Measurements from ENCODE around the gene UGT1A10.

UGT1A10 gene

GRCh38 chr2:233705911-233706506, 69.8 kb downstream of the UGT1A10 start:
- Histone ChIP-seq H3K9me3 (no peaks in the 10 kb centered on the region), H3K27ac (no peak overlapping the region), H3K27me3 (no peaks in the 10 kb centered on the region), H3K4me3 (ENCODE audit: low read depth in 1 of 2, low read length in 1 of 2) (no peak overlapping the region), H3K36me3 (no peaks in the 10 kb centered on the region), H3K4me1 (ENCODE audit: control insufficient read depth in 1 of 2, insufficient read depth in 1 of 2, low read depth in 1 of 2, low read length in 1 of 2) (no peaks in the 10 kb centered on the region)
- no peak for TF ChIP-seq CTCF (IDR thresholded peaks at IDR 0.05)

- Histone ChIP-seq H3K27ac (no peak overlapping the region), H3K27me3 (no peaks in the 10 kb centered on the region), H3K4me1 (ENCODE audit: control insufficient read depth in 1 of 2, insufficient read depth in 1 of 2, low read depth in 1 of 2, low read length in 1 of 2) (no peaks in the 10 kb centered on the region), H3K36me3 (no peaks in the 10 kb centered on the region), H3K9me3 (no peaks in the 10 kb centered on the region), H3K4me3 (ENCODE audit: low read depth in 1 of 2, low read length in 1 of 2) (no peak overlapping the region)
- no peak for TF ChIP-seq CTCF (IDR thresholded peaks at IDR 0.05)
Measured at GRCh38 chr2:233706720-233707119, 70.5 kb downstream of the UGT1A10 start.

- H3K27me3 ChIP-seq, result no peaks in the 10 kb centered on the region
- H3K27ac ChIP-seq, result no peak overlapping the region
- H3K9me3 ChIP-seq, result no peaks in the 10 kb centered on the region
- no peak overlapping the region for H3K4me3 ChIP-seq (ENCODE audit: low read depth in 1 of 2, low read length in 1 of 2)
- no peaks in the 10 kb centered on the region for H3K4me1 ChIP-seq (ENCODE audit: control insufficient read depth in 1 of 2, insufficient read depth in 1 of 2, low read depth in 1 of 2, low read length in 1 of 2)
- H3K36me3 ChIP-seq, result no peaks in the 10 kb centered on the region
- TF ChIP-seq CTCF (IDR thresholded peaks at IDR 0.05), result no peak
Measured at GRCh38 chr2:233707940-233708644, 71.8 kb downstream of the UGT1A10 start.

- no peak overlapping the region for H3K4me3 ChIP-seq (ENCODE audit: low read depth in 1 of 2, low read length in 1 of 2)
- no peaks in the 10 kb centered on the region for H3K36me3 ChIP-seq
- no peaks in the 10 kb centered on the region for H3K27me3 ChIP-seq
- no peaks in the 10 kb centered on the region for H3K9me3 ChIP-seq
- H3K27ac ChIP-seq, result no peak overlapping the region
- TF ChIP-seq CTCF (IDR thresholded peaks at IDR 0.05), result no peak
- H3K4me1 ChIP-seq (ENCODE audit: control insufficient read depth in 1 of 2, insufficient read depth in 1 of 2, low read depth in 1 of 2, low read length in 1 of 2), result no peaks in the 10 kb centered on the region
Measured at GRCh38 chr2:233708942-233709341, 72.7 kb downstream of the UGT1A10 start.

GRCh38 chr2:233711312-233712008, 75.2 kb downstream of the UGT1A10 start:
- TF ChIP-seq CTCF (IDR thresholded peaks at IDR 0.05), result peak; percentile 13
- peaks cover 3% of the 10 kb centered on the region for H3K27me3 ChIP-seq
- H3K9me3 ChIP-seq, result no peaks in the 10 kb centered on the region
- no peak overlapping the region for H3K27ac ChIP-seq
- no peaks in the 10 kb centered on the region for H3K36me3 ChIP-seq
- no peaks in the 10 kb centered on the region for H3K4me1 ChIP-seq (ENCODE audit: control insufficient read depth in 1 of 2, insufficient read depth in 1 of 2, low read depth in 1 of 2, low read length in 1 of 2)
- H3K4me3 ChIP-seq (ENCODE audit: low read depth in 1 of 2, low read length in 1 of 2), result no peak overlapping the region
